Measurements from ENCODE around the gene YIPF4.
"Not testable (repeated sequence)": the region's sequence is repeated elsewhere in the genome, so short reads cannot be mapped to it uniquely, and the experiment has no call there.

Gene YIPF4

DNA sequence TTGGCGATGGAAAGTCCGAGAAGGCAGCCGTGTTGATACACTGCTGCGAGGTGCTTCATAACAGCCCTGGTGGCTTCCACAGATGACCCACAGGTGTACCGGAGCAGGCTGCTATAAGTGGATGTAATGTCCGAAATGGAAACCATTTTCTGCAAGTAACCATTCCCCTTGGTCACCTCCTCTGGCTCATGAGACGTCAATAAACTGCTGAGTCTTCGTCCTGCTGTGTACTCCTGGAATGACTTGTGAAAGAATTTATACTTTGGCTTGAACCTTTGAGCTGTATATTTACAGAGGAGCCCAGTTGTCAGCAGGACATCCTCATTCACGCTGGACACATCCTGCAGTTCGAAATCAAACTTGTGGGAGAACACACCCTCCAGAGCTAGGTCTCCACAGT lies 27.4 kb upstream of the YIPF4 start:
- Histone ChIP-seq H3K27me3 (ENCODE audit: control insufficient read depth, insufficient read depth, low read length) (no peaks in the 10 kb centered on the region), H3K4me1 (ENCODE audit: control insufficient read depth, insufficient read depth, low read length) (no peaks in the 10 kb centered on the region), H3K9me3 (ENCODE audit: control insufficient read depth, insufficient read depth, low read depth, low read length) (no peaks in the 10 kb centered on the region), H3K27ac (ENCODE audit: low read depth, low read length) (no peak overlapping the region), H3K4me3 (ENCODE audit: low read depth, low read length) (no peak overlapping the region), H3K9ac (ENCODE audit: low read length) (no peak overlapping the region), H3K36me3 (ENCODE audit: control insufficient read depth, insufficient read depth, low read length) (no peaks in the 10 kb centered on the region)

DNA sequence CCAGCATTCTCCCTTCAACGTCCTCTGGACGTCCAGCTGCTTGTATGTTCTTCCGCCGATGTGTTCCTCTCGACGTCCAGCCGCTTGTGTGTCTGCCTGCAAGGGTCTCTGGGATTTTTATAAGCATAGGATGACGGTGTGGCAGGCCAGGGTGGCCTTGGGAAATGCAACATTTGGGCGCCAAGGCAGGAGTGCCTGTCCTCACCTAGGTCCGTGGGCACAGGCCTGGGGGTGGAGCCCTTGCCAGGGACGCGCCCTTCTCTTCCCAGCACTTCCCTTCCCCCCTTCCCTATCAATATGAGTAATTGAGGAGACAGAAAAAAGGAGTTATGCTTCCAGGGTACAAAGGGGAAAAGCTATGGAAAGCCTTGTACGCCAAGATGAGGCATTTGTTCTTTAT lies 19.5 kb upstream of the YIPF4 start:
- no peaks in the 10 kb centered on the region for H3K9me3 ChIP-seq (ENCODE audit: control insufficient read depth, insufficient read depth, low read depth, low read length)
- H3K4me1 ChIP-seq (ENCODE audit: control insufficient read depth, insufficient read depth, low read length): no peaks in the 10 kb centered on the region
- H3K27me3 ChIP-seq (ENCODE audit: control insufficient read depth, insufficient read depth, low read length): no peaks in the 10 kb centered on the region
- no peak overlapping the region for H3K4me3 ChIP-seq (ENCODE audit: low read depth, low read length)
- no peak overlapping the region for H3K9ac ChIP-seq (ENCODE audit: low read length)
- H3K36me3 ChIP-seq (ENCODE audit: control insufficient read depth, insufficient read depth, low read length): no peaks in the 10 kb centered on the region
- no peak overlapping the region for H3K27ac ChIP-seq (ENCODE audit: low read depth, low read length)

GRCh38 chr2:32260376-32260775 lies 17.3 kb upstream of the YIPF4 start:
- Histone ChIP-seq H3K4me3 (ENCODE audit: low read depth, low read length) (no peak overlapping the region), H3K27me3 (ENCODE audit: control insufficient read depth, insufficient read depth, low read length) (no peaks in the 10 kb centered on the region), H3K27ac (ENCODE audit: low read depth, low read length) (no peak overlapping the region), H3K9ac (ENCODE audit: low read length) (no peak overlapping the region), H3K36me3 (ENCODE audit: control insufficient read depth, insufficient read depth, low read length) (no peaks in the 10 kb centered on the region), H3K9me3 (ENCODE audit: control insufficient read depth, insufficient read depth, low read depth, low read length) (no peaks in the 10 kb centered on the region), H3K4me1 (ENCODE audit: control insufficient read depth, insufficient read depth, low read length) (no peaks in the 10 kb centered on the region)

- Histone ChIP-seq H3K27ac (ENCODE audit: low read depth, low read length) (no peak overlapping the region), H3K4me1 (ENCODE audit: control insufficient read depth, insufficient read depth, low read length) (no peaks in the 10 kb centered on the region), H3K36me3 (ENCODE audit: control insufficient read depth, insufficient read depth, low read length) (no peaks in the 10 kb centered on the region), H3K4me3 (ENCODE audit: low read depth, low read length) (no peak overlapping the region), H3K27me3 (ENCODE audit: control insufficient read depth, insufficient read depth, low read length) (no peaks in the 10 kb centered on the region), H3K9ac (ENCODE audit: low read length) (no peak overlapping the region), H3K9me3 (ENCODE audit: control insufficient read depth, insufficient read depth, low read depth, low read length) (no peaks in the 10 kb centered on the region)
These were observed 15.6 kb upstream of the YIPF4 start for GRCh38 chr2:32262105-32262504.

GRCh38 chr2:32264422-32265105 lies 13.1 kb upstream of the YIPF4 start, which contains the start of gene NLRC4:
Gene NLRC4, minus strand, starts transcription at chr2:32264886. Its CDS starts 8,111 bp downstream, at chr2:32256775.
- H3K27me3 ChIP-seq (ENCODE audit: control insufficient read depth, insufficient read depth, low read length): no peaks in the 10 kb centered on the region
- no peaks in the 10 kb centered on the region for H3K36me3 ChIP-seq (ENCODE audit: control insufficient read depth, insufficient read depth, low read length)
- H3K27ac ChIP-seq (ENCODE audit: low read depth, low read length): no peak within 1 kb of the TSS
- no peaks in the 10 kb centered on the region for H3K4me1 ChIP-seq (ENCODE audit: control insufficient read depth, insufficient read depth, low read length)
- H3K9ac ChIP-seq (ENCODE audit: low read length): no peak within 1 kb of the TSS
- no peak within 1 kb of the TSS for H3K4me3 ChIP-seq (ENCODE audit: low read depth, low read length)
- H3K9me3 ChIP-seq (ENCODE audit: control insufficient read depth, insufficient read depth, low read depth, low read length): no peaks in the 10 kb centered on the region

DNA sequence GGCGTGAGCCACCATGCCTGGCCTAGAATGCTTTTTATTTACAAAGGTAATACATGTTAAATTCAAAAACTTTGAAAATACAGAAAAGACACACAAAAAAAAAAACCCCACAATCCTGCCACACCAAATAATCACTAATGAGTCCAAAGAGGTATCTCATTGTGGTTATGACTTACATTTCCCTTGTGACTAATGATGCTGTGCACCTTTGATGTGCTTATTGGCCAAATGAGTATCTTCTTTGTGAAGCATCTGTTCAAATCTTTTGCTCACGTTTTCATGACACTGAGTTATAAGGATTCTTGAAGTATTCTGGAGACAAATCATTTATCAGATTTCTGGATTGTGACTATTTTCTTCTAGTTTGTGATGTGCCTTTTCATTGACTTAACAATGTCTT lies 6.6 kb upstream of the YIPF4 start:
- Histone ChIP-seq H3K9ac (ENCODE audit: low read length) (no peak overlapping the region), H3K36me3 (ENCODE audit: control insufficient read depth, insufficient read depth, low read length) (no peaks in the 10 kb centered on the region), H3K4me3 (ENCODE audit: low read depth, low read length) (no peak overlapping the region), H3K9me3 (ENCODE audit: control insufficient read depth, insufficient read depth, low read depth, low read length) (no peaks in the 10 kb centered on the region), H3K4me1 (ENCODE audit: control insufficient read depth, insufficient read depth, low read length) (no peaks in the 10 kb centered on the region), H3K27ac (ENCODE audit: low read depth, low read length) (no peak overlapping the region), H3K27me3 (ENCODE audit: control insufficient read depth, insufficient read depth, low read length) (no peaks in the 10 kb centered on the region; the same call in 1 of the 2 replicates)

- Histone ChIP-seq H3K9me3 (ENCODE audit: control insufficient read depth, insufficient read depth, low read depth, low read length) (no peaks in the 10 kb centered on the region), H3K9ac (ENCODE audit: low read length) (no peak overlapping the region), H3K4me1 (ENCODE audit: control insufficient read depth, insufficient read depth, low read length) (peaks cover 3% of the 10 kb centered on the region), H3K27me3 (ENCODE audit: control insufficient read depth, insufficient read depth, low read length) (no peaks in the 10 kb centered on the region; the same call in 1 of the 2 replicates), H3K36me3 (ENCODE audit: control insufficient read depth, insufficient read depth, low read length) (no peaks in the 10 kb centered on the region), H3K4me3 (ENCODE audit: low read depth, low read length) (no peak overlapping the region), H3K27ac (ENCODE audit: low read depth, low read length) (no peak overlapping the region)
These were observed 5.4 kb upstream of the YIPF4 start for GRCh38 chr2:32272279-32272678.

DNA sequence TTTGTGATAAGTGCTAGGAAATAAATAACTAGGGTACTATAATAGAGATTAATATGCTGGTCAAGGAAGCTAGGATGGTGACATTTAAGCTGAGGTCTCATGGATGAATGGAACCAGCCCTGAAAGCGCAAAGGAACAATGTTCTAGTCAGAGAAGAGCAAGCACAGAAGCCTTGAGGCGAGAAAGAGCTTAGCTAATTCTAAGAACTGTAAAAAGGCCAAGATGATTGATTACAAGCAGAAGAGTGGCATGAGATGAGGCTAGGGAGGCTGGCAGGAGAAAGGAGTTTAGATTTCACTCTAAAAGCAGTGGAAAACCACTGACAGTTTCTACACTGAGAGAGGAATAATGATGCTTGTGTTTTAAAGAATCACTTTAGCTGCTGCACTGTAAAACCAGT lies 3.4 kb upstream of the YIPF4 start:
- Histone ChIP-seq H3K9me3 (ENCODE audit: control insufficient read depth, insufficient read depth, low read depth, low read length) (no peaks in the 10 kb centered on the region), H3K4me3 (ENCODE audit: low read depth, low read length) (no peak overlapping the region), H3K9ac (ENCODE audit: low read length) (no peak overlapping the region), H3K4me1 (ENCODE audit: control insufficient read depth, insufficient read depth, low read length) (peaks cover 5% of the 10 kb centered on the region), H3K27ac (ENCODE audit: low read depth, low read length) (no peak overlapping the region), H3K36me3 (ENCODE audit: control insufficient read depth, insufficient read depth, low read length) (no peaks in the 10 kb centered on the region), H3K27me3 (ENCODE audit: control insufficient read depth, insufficient read depth, low read length) (no peaks in the 10 kb centered on the region; the same call in 1 of the 2 replicates)

DNA sequence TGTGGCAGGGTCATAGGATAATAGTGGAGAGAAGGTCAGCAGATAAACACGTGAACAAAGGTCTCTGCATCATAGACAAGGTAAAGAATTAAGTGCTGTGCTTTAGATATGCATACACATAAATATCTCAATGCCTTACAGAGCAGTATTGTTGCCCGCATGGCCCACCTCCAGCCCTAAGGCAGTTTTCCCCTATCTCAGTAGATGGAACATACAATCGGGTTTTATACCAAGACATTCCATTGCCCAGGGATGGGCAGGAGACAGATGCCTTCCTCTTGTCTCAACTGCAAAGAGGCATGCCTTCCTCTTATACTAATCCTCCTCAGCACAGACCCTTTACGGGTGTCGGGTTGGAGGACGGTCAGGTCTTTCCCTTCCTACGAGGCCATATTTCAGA lies 1.9 kb upstream of the YIPF4 start:
- H3K27ac ChIP-seq (ENCODE audit: low read depth, low read length); H3K9ac ChIP-seq (ENCODE audit: low read length); H3K9me3 ChIP-seq (ENCODE audit: control insufficient read depth, insufficient read depth, low read depth, low read length); H3K4me1 ChIP-seq (ENCODE audit: control insufficient read depth, insufficient read depth, low read length); H3K36me3 ChIP-seq (ENCODE audit: control insufficient read depth, insufficient read depth, low read length); H3K27me3 ChIP-seq (ENCODE audit: control insufficient read depth, insufficient read depth, low read length); H3K4me3 ChIP-seq (ENCODE audit: low read depth, low read length): not testable (repeated sequence)

DNA sequence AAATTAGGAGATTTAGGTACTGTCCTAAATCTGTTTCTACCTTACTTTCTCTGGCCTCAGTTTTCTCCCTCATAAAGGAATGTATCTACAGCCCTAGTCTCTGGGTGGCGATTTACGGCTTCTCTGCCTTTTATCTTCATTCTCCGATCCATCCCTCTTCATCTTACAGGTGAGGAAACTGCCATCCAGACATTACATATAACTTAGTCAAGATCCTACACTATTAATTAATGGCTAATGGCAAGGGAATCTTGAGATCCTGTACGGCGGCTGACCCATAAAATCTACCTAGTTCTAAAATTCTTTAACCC lies 386 bp upstream of the YIPF4 start:
- Histone ChIP-seq H3K27me3 (ENCODE audit: control insufficient read depth, insufficient read depth, low read length) (no peaks in the 10 kb centered on the region; the same call in 1 of the 2 replicates), H3K4me3 (ENCODE audit: low read depth, low read length) (peak overlapping the region; percentile 77), H3K4me1 (ENCODE audit: control insufficient read depth, insufficient read depth, low read length) (peaks cover 5% of the 10 kb centered on the region), H3K9me3 (ENCODE audit: control insufficient read depth, insufficient read depth, low read depth, low read length) (no peaks in the 10 kb centered on the region), H3K27ac (ENCODE audit: low read depth, low read length) (peak overlapping the region; percentile 45; the same call in 1 of the 2 replicates), H3K9ac (ENCODE audit: low read length) (peak overlapping the region; percentile 56), H3K36me3 (ENCODE audit: control insufficient read depth, insufficient read depth, low read length) (peaks cover under 1% of the 10 kb centered on the region; the same call in 1 of the 2 replicates)

- H3K4me3 ChIP-seq (ENCODE audit: low read depth, low read length): peak overlapping the region; percentile 77
- peak overlapping the region; percentile 36; the same call in 1 of the 2 replicates for H3K27ac ChIP-seq (ENCODE audit: low read depth, low read length)
- peaks cover 3% of the 10 kb centered on the region; the same call in 1 of the 2 replicates for H3K36me3 ChIP-seq (ENCODE audit: control insufficient read depth, insufficient read depth, low read length)
- no peaks in the 10 kb centered on the region; the same call in 1 of the 2 replicates for H3K27me3 ChIP-seq (ENCODE audit: control insufficient read depth, insufficient read depth, low read length)
- H3K9ac ChIP-seq (ENCODE audit: low read length): peak overlapping the region; percentile 85
- H3K4me1 ChIP-seq (ENCODE audit: control insufficient read depth, insufficient read depth, low read length): peaks cover 5% of the 10 kb centered on the region
- H3K9me3 ChIP-seq (ENCODE audit: control insufficient read depth, insufficient read depth, low read depth, low read length): no peaks in the 10 kb centered on the region
These were observed 762 bp downstream of the YIPF4 start for GRCh38 chr2:32278478-32278853.

Measured in HUES6 (cell line).